Measurements from ENCODE around the gene ALK. TPM values are rescaled to one million over a fixed set of nuclear protein-coding genes. Genes with fewer than 3 reads are reported as not detected.

ALK gene
- total RNA-seq, 2 donors from 2014 or later: 0.16 to 0.26 TPM

DNA sequence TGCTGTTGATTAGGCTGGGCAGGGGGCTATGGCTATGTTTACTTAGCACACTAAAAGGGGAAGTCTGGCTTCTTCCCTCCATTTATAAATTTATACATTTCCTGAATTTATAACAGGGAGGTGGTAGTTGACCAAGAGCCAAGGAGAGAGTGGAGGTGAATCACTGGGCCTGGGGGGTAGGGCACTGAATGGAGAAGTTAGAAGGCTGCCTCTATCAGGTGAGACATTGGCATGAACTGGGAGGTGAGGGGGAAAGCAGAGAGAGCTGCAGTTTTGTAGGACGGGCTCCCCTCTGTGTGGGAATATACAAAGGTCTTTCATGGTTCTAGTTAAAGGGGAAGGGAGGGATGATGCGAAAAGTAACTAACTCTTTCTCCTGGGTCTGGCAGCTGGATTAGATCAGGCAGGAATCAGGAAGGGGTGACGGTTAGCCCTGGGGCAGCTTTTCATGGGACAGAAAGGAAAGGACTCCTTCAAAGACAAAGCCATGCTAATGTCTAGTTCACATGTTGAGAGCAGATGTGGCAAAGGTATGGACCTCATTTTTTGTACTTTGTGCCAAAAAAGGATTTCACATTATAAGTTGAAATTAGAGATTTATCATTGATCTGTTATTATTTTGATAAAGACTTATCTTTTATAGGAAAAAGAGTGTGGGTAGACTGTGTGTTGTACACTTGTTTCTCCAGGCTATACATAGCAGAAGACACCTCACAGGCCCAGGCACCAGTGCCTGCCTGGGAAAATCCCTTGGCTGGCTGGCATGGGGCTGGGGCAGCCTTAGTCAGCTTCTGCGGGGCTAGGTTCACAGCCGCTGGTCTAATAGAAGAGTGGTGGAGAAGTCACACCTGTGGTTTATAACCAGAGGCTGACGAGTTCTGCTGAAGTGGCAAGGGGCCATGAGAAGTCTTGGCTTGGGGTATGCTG, 647.4 kb downstream of the ALK start:
- DNase-seq (ENCODE audit: low spot score): no peak
- no peaks in the 10 kb centered on the region for H3K27me3 ChIP-seq
- H3K36me3 ChIP-seq: no peaks in the 10 kb centered on the region
- peaks cover 0 to 9% of the 10 kb centered on the region in 2 donors for H3K4me1 ChIP-seq
- H3K9me3 ChIP-seq: no peaks in the 10 kb centered on the region
- H3K4me3 ChIP-seq: no peak overlapping the region
- H3K27ac ChIP-seq: no peak overlapping the region
- no peak for TF ChIP-seq CTCF (IDR thresholded peaks at IDR 0.05)

DNA sequence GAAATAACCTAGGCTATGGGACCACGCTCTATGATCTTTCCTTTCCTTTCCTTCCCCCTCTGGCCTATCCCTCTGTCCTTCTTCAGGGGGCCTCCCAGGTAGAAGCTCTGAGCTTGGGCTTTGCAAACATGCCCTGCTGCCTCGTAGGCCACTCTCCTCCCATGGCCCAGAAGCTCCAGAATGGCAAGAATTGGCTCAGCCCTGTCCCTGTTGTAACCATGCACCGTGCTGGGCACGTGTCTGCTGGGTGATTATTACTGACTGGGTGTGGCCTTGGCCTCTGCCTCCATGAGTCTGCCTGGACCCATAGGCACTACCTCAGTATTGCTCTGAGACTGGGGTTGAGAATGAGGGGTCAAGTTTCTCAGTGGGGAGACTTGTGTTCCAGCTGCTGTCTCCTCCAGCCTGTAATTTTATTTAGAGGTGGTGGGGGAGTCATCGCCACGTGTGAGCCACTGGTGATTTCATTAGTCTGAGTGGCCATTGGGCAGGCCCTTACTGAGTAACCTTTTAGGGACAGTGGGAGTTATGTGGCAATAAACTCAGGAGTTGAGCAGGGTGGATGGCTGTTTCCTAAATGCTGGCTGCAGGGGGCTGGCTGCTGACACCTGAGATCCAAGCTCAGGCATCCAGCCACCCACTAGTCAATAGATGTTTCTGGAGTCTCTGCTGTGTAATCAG, 648.2 kb downstream of the ALK start:
- no peak overlapping the region for H3K27ac ChIP-seq
- no peaks in the 10 kb centered on the region for H3K27me3 ChIP-seq
- no peaks in the 10 kb centered on the region for H3K36me3 ChIP-seq
- DNase-seq (ENCODE audit: low spot score): no peak
- H3K4me1 ChIP-seq: peaks cover 0 to 9% of the 10 kb centered on the region in 2 donors
- no peak overlapping the region for H3K4me3 ChIP-seq
- no peaks in the 10 kb centered on the region for H3K9me3 ChIP-seq
- no peak for TF ChIP-seq CTCF (IDR thresholded peaks at IDR 0.05)

GRCh38 chr2:29272311-29272710, 649.1 kb downstream of the ALK start:
- H3K27ac ChIP-seq: no peak overlapping the region
- no peak for DNase-seq (ENCODE audit: low spot score)
- TF ChIP-seq CTCF (IDR thresholded peaks at IDR 0.05): no peak
- H3K4me3 ChIP-seq: no peak overlapping the region
- no peaks in the 10 kb centered on the region for H3K27me3 ChIP-seq
- H3K4me1 ChIP-seq: peaks cover 0 to 9% of the 10 kb centered on the region in 2 donors
- H3K9me3 ChIP-seq: no peaks in the 10 kb centered on the region
- H3K36me3 ChIP-seq: no peaks in the 10 kb centered on the region

GRCh38 chr2:29270701-29271121, 650.7 kb downstream of the ALK start:
- H3K4me3 ChIP-seq: no peak overlapping the region
- no peak for TF ChIP-seq CTCF (IDR thresholded peaks at IDR 0.05)
- H3K36me3 ChIP-seq: no peaks in the 10 kb centered on the region
- H3K27me3 ChIP-seq: no peaks in the 10 kb centered on the region
- peaks cover 0 to 9% of the 10 kb centered on the region in 2 donors for H3K4me1 ChIP-seq
- no peak for DNase-seq (ENCODE audit: low spot score)
- no peak overlapping the region for H3K27ac ChIP-seq
- no peaks in the 10 kb centered on the region for H3K9me3 ChIP-seq

DNA sequence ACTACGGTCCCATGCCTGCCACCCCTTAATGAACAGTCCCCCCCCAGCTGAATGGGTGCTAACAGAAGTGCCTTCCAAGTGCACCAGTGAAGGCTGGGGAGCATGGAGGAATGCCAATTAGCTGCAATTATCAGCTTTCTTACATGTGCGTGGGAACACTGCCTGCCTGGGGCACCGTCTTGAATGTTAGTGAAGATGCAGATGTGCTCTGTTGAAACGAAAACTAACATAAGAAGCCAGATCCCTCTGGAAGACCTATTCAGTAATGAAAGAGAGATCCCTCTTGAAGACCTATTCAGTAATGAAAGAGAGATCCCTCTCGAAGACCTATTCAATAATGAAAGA, 651.6 kb downstream of the ALK start:
- Histone ChIP-seq H3K4me3 (no peak overlapping the region), H3K27me3 (no peaks in the 10 kb centered on the region), H3K4me1 (peaks cover 0 to 9% of the 10 kb centered on the region in 2 donors), H3K36me3 (no peaks in the 10 kb centered on the region), H3K9me3 (no peaks in the 10 kb centered on the region), H3K27ac (no peak overlapping the region)
- no peak for TF ChIP-seq CTCF (IDR thresholded peaks at IDR 0.05)
- no peak for DNase-seq (ENCODE audit: low spot score)

Data from right atrium auricular region (tissue), 2 donors.